IPS-11a (cell line): ENCODE measurements around the gene CBY1.
"Not testable (repeated sequence)": the region's sequence is repeated elsewhere in the genome, so short reads cannot be mapped to it uniquely, and the experiment has no call there.

Experiments used
- H3K4me3 ChIP-seq: one replicate; pipeline ENCODE4 v1.5.1; 2013; ENCODE audit warnings: low read depth, low read length, control low read depth

The CBY1 gene

DNA sequence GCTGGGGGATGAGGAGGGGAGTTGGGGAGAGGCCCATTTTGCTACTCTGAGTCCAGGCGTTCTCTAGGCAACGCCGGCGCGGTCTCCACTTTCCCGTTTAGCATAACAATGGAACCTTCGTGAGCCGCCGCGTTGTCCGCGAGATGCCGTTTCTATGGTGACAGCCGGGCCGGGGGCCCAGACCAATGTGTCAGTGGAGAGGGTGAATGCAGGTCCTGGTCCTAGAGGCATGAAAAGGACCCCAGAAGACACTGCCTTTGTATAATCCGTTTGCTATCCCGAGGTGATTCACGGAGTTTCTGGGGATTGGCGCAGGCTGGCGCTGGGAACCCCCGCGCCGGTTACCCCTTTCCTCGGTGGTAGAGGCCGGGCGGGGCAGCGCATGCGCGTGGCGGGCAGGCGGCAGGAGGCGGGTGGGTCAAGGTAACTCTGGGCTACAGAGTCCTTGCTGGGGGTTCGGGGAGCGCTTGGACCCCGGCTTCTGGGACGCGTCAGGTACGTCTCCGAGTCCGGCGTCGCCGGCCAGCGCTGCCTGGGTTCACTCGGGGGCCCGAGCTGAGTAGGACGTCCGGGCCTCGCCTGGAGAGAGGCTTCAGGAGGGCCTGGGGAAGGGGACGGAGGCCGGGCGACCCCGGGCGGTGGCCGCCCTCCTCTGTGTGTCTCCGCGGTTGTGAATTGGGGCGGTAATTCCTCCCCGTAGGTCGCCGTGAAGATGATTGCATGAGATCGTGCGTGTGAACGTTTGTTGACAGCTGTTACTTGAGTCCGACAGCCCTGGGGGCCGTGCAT lies at the start of gene CBY1, which contains the start of gene FAM227A:
TSS of gene CBY1 (plus strand) at position 383 of the 789 bp plus-strand sequence. CDS start 11,417 bp downstream, outside the sequence.
TSS of gene FAM227A (minus strand) at position 137 of the 789 bp plus-strand sequence. CDS start 6,224 bp downstream, outside the sequence.
- peak within 1 kb of the TSS; percentile 94 for H3K4me3 ChIP-seq

DNA sequence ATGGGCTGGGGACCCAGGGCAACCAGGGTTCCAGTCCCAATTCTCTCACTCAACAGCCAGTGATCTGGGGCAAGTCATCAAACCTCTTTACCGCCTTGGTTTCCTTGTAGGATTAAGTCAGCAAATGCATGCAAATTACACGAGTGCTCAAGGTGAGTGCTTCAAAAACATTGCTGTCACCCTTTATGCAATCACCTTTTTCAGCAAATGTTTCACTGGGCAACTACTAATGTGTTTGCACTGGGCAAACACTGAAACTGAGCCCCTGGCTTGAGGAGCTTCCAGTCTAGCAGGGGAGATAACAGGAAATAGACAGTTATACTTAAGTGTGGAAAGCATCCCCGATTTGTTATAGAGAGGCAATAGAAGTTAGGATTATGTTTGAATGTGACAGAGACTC lies 48.8 kb upstream of the CBY1 start:
- no peak overlapping the region for H3K4me3 ChIP-seq

DNA sequence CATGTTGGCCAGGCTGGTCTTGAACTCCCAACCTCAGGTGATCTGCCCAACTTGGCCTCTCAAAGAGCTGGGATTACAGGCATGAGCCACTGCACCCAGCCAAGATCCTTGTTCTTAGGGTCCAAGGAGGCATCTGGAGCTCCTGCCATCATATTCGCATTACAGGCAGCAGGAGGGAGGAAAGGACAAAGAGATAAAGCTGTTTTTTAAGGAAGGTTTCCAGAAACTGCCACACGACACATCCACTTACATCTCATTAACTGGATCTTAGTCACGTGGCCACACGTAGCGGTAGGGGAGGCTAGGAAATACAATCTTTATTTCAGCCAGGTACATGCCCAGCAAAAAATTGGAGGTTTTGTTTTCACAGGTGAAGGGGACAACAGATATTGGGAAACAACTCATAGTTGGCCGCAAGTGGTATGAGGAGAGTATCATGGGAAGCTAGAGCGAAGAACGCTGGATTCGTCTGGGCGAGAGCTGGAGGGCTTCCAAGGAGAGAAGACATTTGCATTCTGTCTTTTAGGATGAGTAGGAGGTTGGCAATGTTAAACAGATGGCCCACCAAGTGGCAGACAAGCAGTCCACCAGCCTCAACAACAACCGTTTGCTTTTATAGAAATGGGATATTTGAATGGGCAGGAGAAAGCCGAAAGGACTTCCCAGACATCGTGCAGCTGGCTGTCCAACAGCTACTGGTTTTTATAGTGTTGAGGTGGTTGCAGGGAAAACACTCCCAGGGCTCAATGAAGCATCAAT lies 47.3 kb upstream of the CBY1 start:
- no peak overlapping the region for H3K4me3 ChIP-seq

DNA sequence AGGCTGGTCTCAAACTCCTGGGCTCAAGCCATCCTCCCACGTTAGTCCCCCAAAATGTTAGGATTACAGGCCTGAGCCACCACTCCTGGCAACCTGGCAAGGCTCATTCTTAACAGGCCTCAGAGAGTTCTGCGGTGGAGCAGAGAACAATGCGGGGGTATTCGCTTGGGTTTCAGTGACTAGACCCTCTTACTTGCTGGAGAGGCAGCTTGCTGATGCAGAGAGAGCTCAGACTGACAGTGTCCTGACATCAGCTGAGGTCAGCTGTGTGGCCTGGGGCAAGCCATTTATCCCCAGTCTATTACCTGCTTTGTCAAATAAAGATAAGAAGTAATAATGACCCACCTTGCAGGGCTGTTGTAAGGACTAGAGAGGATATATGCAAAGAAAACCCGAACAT lies 46.2 kb upstream of the CBY1 start:
- H3K4me3 ChIP-seq: no peak overlapping the region

DNA sequence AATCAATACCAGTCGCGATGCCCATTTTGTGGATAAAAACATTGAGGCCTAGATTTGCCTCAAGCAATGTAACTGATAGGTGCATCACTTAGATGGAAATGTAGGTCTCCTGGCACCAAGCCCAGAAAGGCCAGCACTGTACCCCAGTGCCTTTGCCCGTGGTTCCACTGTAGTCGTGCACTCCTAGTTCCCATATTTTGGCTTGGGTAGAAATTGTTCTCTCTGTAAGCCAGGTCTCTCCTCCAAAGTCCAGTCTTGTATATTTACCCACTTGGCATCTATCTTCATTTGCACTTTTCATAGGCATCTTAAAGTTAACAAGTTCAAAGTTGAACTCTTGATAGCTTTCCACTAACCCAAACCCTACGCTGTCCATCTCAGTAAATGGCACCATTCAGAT lies 44.9 kb upstream of the CBY1 start:
- H3K4me3 ChIP-seq: no peak overlapping the region

DNA sequence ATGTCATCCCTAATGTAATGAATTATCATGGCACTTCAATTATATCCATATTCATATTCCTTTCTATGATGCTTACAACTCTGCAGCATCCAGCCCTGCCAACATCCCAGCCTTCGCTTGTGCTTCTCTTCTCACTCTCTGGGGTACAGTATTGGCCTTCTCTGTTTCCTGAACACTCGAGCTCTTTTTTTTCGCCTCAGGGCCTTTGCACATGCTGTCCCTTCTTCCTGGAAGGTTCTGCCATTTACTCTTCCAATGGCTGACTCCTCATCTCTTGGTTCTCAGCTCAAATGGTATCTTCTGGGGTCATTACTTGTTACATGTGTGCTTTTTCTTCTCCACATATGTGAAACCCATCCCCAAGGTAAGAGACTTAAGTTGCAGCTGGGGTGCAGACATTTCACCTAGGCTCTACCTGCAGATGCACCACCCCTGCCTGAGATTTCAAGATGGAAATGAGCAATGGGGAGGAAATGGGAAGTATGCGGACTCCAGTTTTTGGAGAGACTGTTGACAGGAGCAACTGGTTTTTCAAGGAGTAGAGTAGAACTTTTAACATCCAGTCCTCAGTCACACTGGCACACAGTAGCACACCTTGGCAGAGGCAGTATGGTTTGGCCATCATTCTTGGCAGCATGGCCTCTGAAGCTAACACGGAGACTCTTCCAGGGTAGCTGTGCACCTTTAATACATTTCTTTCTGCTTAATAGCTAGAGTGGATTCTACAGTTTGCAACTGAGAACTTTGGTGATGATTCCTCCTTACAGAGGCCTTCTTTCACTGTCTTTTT lies 44.0 kb upstream of the CBY1 start:
- H3K4me3 ChIP-seq: no peak overlapping the region

DNA sequence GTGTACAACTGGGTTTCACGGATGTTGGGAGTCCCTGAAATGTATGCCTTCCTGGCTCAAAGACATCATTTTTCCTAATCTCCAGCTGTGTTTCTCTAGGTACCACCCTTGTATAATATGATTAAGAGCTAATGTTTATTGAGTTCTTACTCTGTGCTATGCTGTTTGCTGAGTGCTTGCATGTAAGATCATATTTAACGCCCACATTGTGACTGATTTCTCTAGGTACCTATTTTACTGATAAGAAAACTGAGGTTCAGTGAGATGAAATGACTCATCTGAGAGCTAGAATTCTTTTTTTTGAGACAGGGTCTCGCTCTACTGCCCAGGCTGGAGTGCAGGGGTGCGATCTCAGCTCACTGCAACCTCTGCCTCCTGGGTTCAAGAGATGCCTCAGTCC lies 42.9 kb upstream of the CBY1 start:
- no peak overlapping the region for H3K4me3 ChIP-seq

DNA sequence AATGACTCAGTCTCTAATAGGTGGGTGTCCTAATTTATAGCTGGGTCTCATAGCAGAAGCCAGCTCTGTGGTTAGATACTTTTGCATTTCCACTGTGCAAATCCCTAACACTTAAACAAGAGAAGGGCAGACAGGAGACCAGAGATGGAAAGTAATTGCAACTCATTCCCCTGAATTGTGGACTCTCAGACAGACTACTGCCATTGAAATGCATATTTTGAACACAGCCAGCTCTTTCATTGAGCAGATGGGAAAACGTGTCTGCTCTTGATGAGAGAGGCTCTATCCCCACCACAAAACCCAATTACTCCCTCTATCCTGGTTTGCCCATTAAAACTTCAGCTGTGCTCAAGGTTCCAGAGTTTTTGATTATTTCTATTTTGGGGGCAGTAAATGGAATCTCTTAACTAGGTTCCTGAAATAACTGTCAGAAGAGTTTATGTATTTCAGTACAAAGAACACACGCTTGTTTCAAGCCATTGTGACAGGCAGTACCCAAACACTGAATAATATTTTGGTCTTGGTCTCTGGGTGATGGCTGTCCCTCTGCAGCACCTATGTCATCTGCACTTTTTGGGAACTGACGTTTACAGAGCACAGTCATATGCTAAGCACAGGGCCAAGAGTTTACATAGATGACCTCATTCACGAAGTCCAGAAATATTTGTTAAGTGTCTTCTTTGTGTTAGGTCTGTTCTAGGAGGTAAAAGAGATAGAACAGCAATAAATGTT lies 41.9 kb upstream of the CBY1 start:
- H3K4me3 ChIP-seq: no peak overlapping the region

DNA sequence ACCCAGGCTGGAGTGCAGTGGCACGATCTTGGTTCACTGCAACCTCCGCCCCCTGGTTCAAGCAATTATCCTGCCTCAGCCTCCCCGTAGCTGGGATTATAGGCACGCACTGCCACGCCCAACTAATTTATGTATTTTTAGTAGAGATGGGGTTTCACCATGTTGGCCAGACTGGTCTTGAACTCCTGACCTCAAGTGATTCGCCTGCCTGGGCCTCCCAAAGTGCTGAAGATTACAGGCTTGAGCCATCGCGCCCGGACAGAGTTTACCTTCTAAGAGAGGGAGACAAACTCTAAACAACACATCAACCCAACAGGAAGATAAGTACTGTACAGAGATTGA lies 41.4 kb upstream of the CBY1 start:
- not testable (repeated sequence) for H3K4me3 ChIP-seq

DNA sequence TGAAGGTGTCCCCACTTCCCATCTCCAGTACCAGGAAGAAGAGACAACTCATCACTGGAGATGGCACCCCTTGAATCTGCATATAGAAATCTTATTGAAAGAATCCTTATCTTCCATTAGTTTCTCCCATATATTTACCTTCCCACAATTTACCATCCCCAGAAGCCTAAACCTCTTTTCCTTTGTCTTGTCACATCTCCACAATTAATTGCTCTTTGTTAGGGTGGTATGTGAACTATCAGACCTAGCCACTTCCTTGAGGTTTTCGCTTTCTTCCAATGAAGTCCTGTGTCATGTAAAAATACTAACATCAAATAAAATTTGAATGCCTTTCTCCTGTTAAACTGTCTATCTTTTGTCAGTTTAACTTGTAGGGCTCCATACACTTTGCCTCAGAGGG lies 38.2 kb upstream of the CBY1 start:
- H3K4me3 ChIP-seq: no peak overlapping the region

DNA sequence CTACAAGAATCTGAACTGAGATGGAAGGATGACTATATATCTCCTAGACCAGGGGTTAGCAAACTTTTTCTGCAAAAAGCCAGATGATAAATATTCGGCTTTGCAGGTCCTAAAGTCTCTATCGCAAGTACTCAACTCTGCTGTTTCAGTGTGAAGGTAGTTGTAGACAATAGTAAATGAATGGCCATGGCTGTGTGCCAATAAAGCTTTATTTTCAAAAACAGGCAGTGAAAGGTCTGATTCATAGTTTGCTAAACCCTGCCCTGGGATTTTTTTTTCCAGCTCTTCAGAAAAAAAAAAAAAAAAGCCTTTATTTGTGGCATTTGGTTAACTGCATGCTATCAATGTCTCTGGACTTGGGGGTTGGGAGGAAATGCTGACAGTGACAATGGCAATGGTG lies 37.8 kb upstream of the CBY1 start:
- H3K4me3 ChIP-seq: no peak overlapping the region

DNA sequence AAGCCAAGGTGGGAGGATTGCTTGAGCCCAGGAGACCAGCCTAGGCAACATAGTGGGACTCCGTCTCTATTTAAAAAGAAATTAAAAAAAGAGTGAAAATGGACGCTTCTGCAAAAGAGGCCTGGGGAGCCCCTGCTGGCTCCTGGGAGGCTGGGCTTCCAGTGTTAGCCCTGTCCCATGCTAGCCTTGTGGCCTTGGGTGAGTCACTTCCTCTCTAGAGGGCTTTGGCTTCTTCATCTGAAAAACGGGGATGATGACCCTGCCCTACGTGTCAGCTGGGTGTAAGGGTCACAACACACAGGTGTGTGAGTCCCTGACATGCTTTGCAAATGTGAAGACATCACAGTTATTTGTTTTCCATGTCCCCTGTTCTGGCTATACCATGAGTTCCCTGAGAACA lies 33.1 kb upstream of the CBY1 start:
- H3K4me3 ChIP-seq: no peak overlapping the region

DNA sequence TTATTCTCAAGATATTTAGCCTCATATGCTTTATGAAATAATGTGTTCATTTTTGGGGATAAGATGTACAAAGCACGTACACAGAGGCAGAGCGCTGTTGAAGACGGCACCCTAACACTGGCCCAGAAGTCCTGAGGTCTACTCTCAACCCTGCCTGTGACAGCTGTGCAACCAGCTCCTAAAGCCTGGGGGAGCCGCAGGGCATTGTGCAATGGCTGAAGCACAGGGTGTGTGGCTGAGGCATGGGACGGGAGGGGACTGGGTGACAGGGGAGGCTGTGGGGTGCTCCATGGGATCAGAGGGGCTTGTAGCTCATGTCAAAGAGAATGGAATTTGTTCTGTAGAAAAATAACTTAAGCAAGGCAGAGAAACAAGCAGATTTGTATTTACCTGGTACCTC lies 28.0 kb upstream of the CBY1 start:
- H3K4me3 ChIP-seq: no peak overlapping the region

DNA sequence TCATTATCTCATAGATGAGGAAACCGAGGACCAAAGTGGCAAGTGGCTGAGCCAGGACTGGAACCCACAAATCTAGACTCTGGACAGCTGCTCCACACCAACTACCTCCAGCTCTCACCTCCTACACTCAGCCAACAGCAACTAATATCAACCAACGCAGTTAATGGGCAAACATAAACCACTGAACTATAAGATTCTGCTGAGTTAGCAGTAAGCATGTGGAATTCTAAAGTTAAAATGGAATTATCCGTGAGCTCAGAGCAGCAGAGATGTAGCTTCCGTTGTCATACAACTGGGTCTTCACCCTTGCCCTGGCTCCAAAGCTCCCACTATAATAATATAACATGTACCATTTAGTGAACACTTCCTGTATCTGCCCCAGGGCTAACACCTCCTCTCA lies 27.3 kb upstream of the CBY1 start:
- H3K4me3 ChIP-seq: no peak overlapping the region

DNA sequence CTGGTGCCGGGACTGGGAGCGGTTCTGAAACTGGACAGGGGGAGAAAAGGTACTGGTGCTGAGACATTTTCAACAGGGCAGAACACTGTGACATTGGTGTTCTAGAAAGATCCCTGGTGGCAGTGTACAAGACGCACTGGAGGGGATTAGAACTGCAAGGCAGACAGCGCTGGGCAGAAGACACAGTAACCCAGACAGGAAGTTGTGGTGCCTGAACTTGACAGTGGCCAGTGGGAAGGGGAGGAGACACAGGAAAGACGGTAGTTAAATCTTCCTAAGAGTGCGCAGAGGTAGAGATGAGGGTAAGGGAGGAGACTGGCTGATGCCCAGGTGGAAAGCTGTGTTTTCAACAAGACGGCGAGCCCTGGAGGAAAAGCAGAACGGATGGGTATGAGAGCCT lies 24.7 kb upstream of the CBY1 start:
- no peak overlapping the region for H3K4me3 ChIP-seq

DNA sequence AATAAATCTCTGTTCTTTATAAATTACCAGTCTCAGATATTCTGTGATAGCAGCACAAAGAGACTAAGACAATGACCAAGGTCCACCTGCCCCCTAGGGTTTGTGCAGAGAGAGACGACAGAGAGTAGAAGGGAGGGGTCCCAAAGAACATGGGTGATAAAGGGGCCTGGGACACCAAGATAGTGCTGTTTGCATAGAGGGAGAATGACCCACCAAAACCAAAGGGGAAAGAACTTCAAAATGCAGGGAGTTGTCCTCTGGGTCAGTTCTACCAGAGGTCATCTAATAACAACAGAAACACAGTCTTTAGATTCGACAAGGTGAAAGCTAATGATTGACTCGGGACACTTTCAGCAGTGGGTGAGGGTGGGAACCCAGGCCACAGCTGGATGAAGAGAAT lies 23.9 kb upstream of the CBY1 start:
- H3K4me3 ChIP-seq: no peak overlapping the region

DNA sequence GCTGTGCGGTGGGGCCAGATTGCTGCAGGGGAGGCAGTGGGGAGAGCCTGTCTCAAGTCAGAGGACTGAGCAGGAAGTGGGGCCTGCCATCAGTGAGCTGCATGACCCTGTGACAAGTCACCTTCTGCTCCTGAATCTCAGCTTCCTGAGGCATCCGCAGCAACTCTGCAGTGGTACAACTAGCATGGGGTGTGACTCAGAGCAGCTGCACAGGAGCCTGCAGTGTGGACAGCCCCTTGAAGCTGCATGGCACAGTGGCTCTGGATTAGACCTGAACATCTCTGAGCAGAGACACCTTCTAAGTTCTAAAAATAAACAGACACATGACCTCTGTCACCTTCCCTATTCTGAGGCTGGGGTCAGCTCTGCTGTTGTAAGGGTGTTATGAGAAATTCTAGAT lies 18.2 kb upstream of the CBY1 start:
- no peak overlapping the region for H3K4me3 ChIP-seq

DNA sequence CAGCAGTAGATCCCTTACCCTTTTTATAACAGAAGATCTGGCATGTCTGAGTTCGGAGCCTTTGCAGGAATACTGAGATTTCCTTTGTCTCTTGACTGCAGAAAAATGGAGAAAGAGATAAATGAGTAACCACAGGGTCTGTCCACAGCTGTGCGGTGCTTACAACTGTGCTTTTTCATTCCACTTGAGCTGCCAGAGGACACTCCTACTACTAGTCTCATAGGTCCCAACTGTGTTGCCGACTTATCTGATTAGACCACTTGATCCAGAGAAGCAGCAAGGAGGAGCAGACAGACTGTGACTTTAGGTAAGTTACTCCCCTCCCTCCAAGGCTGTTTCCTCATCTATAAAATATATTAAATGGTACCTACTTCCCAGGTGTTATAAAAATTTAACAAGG lies 17.7 kb upstream of the CBY1 start:
- H3K4me3 ChIP-seq: no peak overlapping the region

DNA sequence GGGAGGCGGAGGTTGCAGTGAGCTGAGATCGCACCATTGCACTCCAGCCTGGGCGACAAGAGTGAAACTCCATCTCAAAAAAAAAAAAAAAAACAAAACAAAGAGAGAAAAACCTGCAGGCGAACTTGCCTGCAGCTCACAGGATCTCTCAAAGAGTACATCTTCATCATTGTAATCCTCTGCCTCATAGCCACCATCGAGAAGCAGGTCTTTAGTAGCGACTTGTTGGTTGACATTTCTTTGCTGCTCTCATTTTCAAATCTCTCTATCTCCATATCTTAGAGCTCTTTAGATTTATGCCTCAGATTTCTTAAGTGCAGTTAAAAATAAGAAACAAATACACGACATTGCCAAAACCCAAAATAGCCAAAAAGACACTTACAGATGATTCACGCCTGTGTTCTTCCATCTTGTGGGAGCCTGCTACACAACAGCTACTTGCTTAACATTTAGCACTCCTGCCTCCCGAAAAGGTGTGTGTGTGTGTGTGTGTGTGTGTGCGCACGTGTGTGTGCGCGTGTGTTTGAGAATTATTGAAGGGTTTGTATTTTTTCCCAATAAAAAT lies 14.9 kb upstream of the CBY1 start:
- H3K4me3 ChIP-seq: no peak overlapping the region

DNA sequence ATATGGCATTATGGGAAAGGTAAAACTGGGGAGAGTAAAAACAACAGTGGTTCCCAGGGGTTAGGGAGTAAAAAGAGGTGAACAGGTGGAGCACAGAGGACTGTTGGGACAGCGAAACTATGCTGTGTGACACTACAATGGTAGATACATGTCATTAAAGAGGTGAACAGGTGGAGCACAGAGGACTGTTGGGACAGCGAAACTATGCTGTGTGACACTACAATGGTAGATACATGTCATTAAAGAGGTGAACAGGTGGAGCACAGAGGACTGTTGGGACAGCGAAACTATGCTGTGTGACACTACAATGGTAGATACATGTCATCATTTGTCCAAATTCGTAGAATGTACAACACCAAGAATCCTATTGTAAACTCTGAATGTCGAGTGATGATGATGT lies 12.2 kb upstream of the CBY1 start:
- not testable (repeated sequence) for H3K4me3 ChIP-seq

DNA sequence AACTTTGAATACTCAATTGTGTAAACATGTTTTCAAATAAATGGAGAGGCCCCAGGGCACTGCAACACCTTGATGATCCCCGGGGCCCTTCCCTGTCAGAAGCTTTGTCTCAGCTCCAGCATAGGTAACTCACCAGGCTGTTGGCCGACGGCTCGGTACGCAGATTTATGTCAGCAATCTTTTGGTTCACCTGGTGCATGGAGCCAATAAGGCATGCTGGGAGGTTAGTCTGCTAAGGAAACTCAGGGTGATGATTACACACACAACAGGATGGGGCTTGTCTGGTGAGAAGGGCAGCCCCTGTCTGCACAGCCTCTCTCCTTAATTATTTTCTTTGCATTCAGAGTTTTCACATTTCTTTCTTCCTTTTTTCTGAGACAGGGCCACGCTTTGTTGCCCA lies 11.0 kb upstream of the CBY1 start:
- no peak overlapping the region for H3K4me3 ChIP-seq
